HL-60/S4 treated with phorbol 12-myristate 13-acetate at 8.2 ng/mL for 4 days and 3 days (cell line): ENCODE measurements around the gene CA4.

Source experiments
- in situ Hi-C: fragments of 300-500 bp; cut with MboI; formaldehyde crosslinking; loops from 2 replicates; pipeline ENCODE4 v1.15.0; 2022; ENCODE audit warnings: low sequenced_read_pairs

Gene CA4

GRCh38 chr17:60154616-60155426 is 5.0 kb downstream of the CA4 start:
- in situ Hi-C loops: no loop called here

GRCh38 chr17:60155427-60155814 is 5.6 kb downstream of the CA4 start:
- in situ Hi-C loops: no loop called here

DNA sequence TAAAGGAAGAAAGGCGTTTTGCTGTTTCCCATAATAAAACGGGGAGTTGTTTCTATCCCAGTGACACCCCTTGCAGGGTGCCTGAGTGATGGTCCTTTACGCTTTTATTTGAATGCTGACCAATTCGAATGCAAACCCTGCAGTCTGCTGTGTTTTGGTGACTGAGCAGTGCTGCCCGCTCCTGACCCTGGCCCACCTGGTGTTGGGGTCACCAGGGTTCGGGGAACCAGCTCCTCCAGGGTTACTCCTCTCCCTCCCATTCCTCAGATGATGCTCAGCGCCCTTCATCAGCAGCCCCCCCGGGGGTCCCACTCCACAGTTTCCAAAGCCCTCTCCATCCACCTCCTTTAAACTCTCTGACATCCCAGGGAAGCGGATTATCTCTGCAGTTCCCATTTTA is 6.0 kb downstream of the CA4 start:
- in situ Hi-C loops: no loop called here

GRCh38 chr17:60156746-60157145 is 7.0 kb downstream of the CA4 start:
- in situ Hi-C loops: no loop called here

DNA sequence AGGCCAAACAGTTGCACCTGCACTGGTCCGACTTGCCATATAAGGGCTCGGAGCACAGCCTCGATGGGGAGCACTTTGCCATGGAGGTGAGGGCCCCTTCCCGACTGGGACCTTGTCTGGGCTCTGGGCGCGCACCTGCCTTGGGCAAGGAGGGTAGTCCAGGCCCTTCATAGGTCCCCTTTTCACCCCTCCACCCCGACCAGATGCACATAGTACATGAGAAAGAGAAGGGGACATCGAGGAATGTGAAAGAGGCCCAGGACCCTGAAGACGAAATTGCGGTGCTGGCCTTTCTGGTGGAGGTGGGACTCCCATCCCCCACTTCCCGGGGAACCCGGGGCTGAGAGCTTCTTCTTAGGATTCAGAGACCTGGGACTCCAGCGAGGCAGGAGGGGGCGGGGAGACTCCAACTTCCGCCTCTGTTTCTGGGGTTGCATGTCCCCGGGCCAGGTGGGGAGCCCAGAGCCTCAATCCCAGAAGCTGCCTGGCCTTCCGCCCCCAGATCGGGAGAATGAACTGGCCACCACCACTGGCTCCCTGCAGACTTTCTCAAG is 7.8 kb downstream of the CA4 start:
- in situ Hi-C loops: no loop called here

- in situ Hi-C loops: no loop called here
Observed at GRCh38 chr17:60158751-60159478, 9.1 kb downstream of the CA4 start.

GRCh38 chr17:60159479-60159866 is 9.7 kb downstream of the CA4 start:
- in situ Hi-C loops: no loop called here

DNA sequence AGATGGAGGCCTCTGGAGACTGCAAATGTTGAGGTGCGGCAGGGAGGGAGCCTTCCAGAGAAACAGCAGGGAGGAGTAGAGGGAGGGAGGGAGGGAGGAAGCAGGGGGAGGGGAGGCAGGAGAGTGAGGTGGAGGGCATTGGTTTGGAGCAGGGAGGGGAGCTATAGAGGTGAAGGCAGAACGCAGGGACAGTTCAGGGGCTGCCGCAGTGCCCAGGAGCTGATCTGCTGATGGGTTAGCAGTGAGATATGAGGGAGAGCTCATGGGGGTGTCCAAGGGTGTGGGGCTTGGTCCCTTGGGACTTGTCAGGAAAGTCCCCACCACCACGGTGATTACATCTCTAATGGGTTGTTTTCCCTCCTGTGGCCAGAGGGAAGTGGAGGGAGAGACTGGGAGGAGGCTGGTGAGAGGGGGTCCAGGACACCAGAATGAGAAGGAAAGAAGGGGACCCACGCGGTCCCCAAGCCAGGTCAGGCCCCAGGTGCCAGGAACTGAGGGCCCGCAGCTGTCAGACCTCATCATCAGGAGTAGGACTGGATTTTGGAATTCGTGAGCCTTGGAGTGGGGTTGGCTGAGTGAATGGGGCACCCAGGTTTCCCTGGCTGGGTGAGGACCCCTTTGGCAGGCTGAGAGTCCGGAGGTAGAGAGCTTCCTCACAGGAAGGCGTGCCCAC is 11.2 kb downstream of the CA4 start:
- in situ Hi-C loops: no loop called here

DNA sequence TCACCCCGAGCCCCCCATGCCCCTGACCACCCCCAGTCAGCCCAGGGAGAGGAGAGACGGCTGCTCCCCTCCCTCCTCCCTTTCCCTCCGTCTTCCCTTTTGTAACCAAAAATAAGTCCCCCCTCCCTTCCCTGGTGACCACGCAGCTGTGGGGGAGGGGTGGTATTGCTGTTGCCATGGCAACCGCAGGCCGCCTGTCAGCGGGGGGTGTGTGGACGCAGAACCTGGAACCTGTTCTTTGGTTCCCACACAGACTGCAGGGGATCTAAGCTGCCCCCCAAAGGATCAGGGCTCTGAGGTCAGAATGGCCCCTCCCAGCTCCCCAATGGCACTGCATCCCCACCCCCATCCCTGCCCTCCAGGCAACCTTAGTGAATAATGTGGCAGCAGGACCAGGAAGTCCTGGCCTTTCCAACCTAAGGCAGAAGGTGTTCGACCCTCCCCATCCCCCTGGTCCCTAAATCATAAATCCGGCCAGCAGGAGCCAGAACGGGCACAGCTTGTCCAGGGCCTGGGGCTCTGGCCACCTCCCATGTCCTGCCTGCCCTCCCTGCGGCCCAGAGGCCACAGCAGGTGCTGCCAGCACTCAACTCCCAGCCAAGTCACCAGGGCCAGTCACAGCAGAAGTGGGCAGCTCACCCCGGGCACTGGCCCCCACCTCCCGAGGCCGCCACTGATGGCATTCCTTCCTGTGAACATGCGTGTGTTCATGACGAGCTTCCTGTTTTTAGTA is 12.0 kb downstream of the CA4 start:
- in situ Hi-C loops: no loop called here

DNA sequence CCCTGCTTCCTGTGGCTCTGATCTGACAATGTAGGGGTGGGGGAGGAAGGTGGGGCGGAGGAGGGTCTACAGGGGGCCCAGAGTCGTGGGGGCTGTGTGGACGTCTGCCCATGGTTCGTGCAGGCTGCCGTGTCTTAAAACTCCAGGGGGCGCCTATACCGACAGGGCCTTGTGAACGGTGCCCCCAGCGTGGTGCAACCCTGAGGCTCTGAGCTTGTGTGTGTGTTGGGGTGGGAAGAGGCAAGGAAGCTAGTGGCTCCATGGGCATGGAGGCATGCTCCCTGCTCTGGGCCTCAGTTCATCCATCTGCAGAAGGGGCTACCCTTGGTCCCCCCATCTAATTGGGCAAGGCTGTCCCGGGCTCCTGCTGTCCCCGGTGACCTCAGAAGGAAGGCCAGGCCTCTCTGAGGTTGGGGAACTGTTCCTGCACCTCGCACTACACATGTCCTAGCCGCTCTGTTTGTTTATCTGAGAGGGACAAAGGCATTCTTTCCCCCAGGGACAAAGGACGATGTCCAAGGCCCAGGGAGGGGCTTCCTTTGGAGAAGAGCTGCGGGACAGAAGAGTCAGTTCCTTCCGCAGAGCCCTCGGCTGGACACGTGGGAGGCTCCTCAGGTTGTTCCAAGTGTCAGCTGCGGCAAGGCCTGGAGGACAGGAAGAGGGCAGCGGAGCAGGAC is 13.5 kb downstream of the CA4 start:
- in situ Hi-C loops: no loop called here

DNA sequence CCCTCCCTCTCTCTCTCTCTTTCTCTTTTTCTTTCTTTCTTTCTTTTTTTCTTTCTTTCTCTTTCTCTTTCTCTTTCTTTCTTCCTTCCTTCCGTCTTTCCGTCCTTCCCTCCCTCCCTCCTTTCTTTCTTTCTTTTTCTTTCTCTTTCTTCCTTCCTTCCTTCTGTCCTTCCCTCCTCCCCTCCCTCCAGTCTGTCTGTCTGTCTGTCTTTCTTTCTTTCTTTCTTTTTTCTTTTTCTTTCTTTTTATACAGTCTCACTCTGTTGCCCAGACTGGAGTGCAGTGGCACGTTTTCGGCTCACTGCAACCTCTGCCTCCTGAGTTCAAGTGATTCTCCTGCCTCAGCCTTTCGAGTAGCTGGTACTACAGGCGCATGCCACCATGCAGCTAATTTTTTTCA is 14.4 kb downstream of the CA4 start:
- in situ Hi-C loops: no loop called here

GRCh38 chr17:60164697-60165096 is 14.9 kb downstream of the CA4 start:
- in situ Hi-C loops: no loop called here

GRCh38 chr17:60165223-60165622 is 15.4 kb downstream of the CA4 start:
- in situ Hi-C loops: no loop called here

GRCh38 chr17:60165971-60166370 is 16.2 kb downstream of the CA4 start:
- in situ Hi-C loops: no loop called here

DNA sequence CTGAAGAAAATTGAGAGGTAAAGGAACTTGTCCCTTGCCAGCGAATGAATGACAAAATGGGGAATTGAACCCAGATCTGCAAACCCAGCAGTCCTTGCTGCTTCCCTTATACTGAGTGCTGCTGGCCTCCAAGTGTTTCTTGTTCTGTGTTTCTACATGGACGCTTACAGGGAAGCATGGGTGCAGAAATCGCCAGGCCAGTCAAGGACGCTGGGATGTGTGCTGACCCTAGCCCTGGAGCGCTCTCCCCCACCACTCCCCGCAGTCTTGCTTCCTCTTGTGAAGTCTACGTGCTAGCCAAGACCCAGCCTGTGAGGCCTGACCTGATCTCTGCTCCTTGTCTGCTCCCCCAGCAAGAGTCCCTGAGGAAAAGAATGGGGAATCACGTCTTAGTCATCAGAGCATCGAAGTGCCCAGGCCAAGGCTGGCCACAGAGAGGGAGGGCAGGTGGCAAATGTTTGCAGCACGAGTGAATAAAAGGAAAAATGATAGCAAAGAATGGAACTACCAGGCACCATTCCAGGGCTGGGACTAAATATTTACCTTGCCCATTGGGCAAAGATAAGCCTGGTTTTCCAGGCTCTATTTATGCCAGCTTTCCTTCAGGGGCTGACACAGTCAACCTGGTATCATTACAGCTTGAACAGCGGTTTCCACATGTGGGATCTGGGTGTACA is 17.4 kb downstream of the CA4 start:
- in situ Hi-C loops: no loop called here

DNA sequence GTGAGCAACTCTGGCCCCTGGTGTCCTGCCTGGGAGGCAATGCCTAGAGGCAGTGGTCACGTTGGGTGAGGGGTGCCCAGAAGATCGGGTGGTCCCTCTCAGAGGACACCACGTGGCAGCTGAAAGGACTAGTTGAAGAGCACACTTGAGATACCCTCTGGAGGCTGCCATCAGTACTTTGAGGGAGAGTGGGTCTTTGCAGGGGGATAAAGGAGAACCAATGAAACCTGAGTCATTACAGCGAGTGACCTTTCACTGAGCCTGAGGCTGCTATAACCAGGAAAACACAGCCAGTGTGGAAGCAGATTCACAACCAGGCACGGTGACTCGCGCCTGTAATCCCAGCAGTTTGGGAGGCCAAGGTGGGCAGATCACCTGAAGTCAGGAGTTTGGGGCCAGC is 18.9 kb downstream of the CA4 start:
- in situ Hi-C loops: no loop called here

- in situ Hi-C loops: no loop called here
Observed at GRCh38 chr17:60169921-60170817, 20.4 kb downstream of the CA4 start.

- in situ Hi-C loops: no loop called here
Observed at GRCh38 chr17:60170835-60171752, 21.3 kb downstream of the CA4 start.
